Sigmoid colon (tissue), 4 donors: ENCODE results near the gene MRC2.
"Not testable (repeated sequence)": the region's sequence is repeated elsewhere in the genome, so short reads cannot be mapped to it uniquely, and the experiment has no call there.

Source experiments
- POLR2A ChIP-seq, 2 donors: fragments of 450-650 bp; IDR thresholded peaks; one replicate each; pipeline ENCODE4 v1.6.1; 2016; ENCODE audit warnings: antibody characterized with exemption in 2 of 2, mild to moderate bottlenecking in 2 of 2, moderate library complexity in 2 of 2
- POLR2AphosphoS5 ChIP-seq, 4 donors: sonication (generic); formaldehyde crosslinking; IDR thresholded peaks; one replicate each; pipeline ENCODE4 v1.6.1; 2017; ENCODE audit warnings: antibody characterized with exemption in 4 of 4
- TF ChIP-seq, protein P1 (sequence below), 4 experiments: fragments of 450-650 bp in 3 of 4; fragments of 200-600 bp in 1 of 4; IDR thresholded peaks; one replicate each; pipeline ENCODE4 v1.5.1; 2016 to 2019; ENCODE audit warnings: antibody characterized with exemption in 4 of 4, mild to moderate bottlenecking in 3 of 4, moderate library complexity in 2 of 4

DNA sequence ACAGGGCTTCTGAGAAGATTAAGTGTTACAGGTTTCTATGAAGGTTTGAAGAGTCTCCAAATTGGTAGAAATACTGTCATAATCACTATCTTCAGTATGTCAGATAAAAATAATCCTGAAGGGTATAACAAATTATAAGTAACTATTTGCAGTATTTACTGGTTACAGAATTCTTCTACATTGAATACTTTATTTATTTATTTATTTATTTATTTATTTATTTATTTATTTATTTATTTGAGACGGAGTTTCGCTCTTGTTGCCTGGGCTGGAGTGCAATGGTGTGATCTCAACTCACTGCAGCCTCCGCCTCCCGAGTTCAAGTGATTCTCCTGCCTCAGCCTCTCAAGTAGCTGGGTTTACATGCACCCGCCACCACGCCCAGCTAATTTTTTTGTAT, 23.7 kb upstream of the MRC2 start:
- TF ChIP-seq, protein P1, sequence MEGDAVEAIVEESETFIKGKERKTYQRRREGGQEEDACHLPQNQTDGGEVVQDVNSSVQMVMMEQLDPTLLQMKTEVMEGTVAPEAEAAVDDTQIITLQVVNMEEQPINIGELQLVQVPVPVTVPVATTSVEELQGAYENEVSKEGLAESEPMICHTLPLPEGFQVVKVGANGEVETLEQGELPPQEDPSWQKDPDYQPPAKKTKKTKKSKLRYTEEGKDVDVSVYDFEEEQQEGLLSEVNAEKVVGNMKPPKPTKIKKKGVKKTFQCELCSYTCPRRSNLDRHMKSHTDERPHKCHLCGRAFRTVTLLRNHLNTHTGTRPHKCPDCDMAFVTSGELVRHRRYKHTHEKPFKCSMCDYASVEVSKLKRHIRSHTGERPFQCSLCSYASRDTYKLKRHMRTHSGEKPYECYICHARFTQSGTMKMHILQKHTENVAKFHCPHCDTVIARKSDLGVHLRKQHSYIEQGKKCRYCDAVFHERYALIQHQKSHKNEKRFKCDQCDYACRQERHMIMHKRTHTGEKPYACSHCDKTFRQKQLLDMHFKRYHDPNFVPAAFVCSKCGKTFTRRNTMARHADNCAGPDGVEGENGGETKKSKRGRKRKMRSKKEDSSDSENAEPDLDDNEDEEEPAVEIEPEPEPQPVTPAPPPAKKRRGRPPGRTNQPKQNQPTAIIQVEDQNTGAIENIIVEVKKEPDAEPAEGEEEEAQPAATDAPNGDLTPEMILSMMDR (IDR thresholded peaks at IDR 0.05) = not testable (repeated sequence)
- TF ChIP-seq POLR2A, POLR2AphosphoS5 (IDR thresholded peaks at IDR 0.05): not testable (repeated sequence)
